ENCODE measurements around the gene SMIM35.

SMIM35 gene

GRCh38 chr11:118086913-118087768 is at the start of gene SMIM35:
Gene SMIM35 (minus strand): TSS chr11:118086963. CDS start chr11:118086757, 206 bp downstream.
- TF ChIP-seq, protein P1, sequence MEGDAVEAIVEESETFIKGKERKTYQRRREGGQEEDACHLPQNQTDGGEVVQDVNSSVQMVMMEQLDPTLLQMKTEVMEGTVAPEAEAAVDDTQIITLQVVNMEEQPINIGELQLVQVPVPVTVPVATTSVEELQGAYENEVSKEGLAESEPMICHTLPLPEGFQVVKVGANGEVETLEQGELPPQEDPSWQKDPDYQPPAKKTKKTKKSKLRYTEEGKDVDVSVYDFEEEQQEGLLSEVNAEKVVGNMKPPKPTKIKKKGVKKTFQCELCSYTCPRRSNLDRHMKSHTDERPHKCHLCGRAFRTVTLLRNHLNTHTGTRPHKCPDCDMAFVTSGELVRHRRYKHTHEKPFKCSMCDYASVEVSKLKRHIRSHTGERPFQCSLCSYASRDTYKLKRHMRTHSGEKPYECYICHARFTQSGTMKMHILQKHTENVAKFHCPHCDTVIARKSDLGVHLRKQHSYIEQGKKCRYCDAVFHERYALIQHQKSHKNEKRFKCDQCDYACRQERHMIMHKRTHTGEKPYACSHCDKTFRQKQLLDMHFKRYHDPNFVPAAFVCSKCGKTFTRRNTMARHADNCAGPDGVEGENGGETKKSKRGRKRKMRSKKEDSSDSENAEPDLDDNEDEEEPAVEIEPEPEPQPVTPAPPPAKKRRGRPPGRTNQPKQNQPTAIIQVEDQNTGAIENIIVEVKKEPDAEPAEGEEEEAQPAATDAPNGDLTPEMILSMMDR (IDR thresholded peaks at IDR 0.05; ENCODE audit: low read depth, low read length) = no peak
- H3K4me3 ChIP-seq (ENCODE audit: low read depth, low read length) = no peak within 1 kb of the TSS
- no peak for DNase-seq (ENCODE audit: low read depth, low spot score)
- in situ Hi-C loops (cut with HindIII; ENCODE audit: low sequenced_read_pairs) = no loop called here

DNA sequence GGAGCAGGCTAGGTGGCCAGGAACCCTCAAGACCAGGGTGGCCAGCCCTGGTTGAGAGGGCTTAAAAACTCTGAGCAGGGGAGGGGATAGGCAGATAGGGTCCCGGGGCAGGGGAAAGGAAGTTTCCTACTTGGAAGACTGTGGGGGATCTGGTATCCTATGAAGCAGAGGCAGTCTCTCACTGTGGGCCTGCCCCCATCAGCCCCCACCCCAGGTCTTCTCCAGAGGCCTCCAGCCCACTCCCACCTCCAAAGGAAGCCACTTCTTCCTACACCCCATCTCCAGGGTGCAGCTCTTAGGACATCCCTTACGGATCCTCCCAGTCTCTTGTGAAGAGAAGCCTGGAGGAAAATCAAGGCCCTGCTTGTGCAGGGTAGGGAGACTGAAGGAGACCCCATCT is 49.6 kb upstream of the SMIM35 start:
- DNase-seq (ENCODE audit: low read depth, low spot score) = no peak
- H3K4me3 ChIP-seq (ENCODE audit: low read depth, low read length) = no peak overlapping the region
- TF ChIP-seq, protein P1 (IDR thresholded peaks at IDR 0.05; ENCODE audit: low read depth, low read length) = no peak
- in situ Hi-C loops (cut with HindIII; ENCODE audit: low sequenced_read_pairs) = no loop called here

GRCh38 chr11:118135796-118136165 is 49.0 kb upstream of the SMIM35 start:
- TF ChIP-seq, protein P1 (IDR thresholded peaks at IDR 0.05; ENCODE audit: low read depth, low read length) = no peak
- in situ Hi-C loops (cut with HindIII; ENCODE audit: low sequenced_read_pairs) = no loop called here
- no peak for DNase-seq (ENCODE audit: low read depth, low spot score)
- H3K4me3 ChIP-seq (ENCODE audit: low read depth, low read length) = no peak overlapping the region

DNA sequence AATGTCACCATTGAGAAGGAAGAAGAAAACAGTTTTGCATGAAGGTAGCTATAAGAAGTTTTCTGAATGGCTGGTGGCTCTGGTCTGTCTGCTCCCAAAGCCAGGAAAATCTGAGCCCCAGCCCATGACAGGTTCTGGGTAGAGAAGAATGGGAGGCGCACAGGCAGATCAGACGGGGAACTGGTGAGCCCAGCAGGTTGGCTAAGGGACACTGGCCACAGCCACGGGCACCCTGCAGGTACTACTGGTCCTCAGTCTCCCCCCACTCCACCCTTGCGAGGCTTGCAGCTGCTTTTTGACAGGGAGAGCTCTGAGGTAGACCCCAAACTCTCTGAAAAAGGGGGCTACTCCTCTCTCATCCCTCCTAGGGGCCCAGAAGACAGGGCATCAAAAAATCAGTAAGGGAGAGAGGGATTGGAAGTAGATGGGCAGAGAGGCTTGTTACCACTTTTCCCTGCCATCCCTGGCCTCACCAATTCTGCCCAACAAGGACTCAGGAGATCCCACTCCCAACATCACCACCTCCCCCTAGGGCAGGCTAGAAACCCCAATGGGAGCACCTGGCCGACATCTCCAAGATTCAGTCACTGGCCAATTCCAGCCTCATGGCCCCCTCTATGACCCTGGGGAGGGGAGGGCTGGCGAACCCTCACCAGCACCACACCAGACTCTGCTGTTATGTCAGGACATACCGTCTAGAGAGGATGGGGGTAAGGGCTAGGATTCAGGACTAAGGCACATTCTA is 48.5 kb upstream of the SMIM35 start:
- no peak for DNase-seq (ENCODE audit: low read depth, low spot score)
- in situ Hi-C loops (cut with HindIII; ENCODE audit: low sequenced_read_pairs) = no loop called here
- H3K4me3 ChIP-seq (ENCODE audit: low read depth, low read length) = no peak overlapping the region
- TF ChIP-seq, protein P1 (IDR thresholded peaks at IDR 0.05; ENCODE audit: low read depth, low read length) = no peak

DNA sequence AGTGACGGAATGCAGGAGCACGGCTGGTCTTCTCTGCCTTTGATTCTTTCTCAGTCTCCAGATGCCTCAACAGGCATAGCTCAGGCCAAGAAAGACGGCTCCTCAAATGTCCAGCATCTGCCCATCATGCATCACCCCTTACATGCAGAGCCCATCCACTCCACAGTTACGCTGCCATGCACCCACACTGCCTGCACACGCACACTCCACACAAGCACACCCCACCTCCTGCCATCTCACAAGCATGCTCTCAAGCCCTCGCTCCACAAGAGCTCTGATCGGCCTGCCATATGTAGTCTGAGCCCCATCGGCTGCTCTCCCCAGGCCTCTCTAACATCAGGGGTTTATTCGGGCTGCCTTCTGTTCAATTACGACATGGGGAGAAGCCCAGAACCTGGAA is 47.1 kb upstream of the SMIM35 start:
- H3K4me3 ChIP-seq (ENCODE audit: low read depth, low read length) = no peak overlapping the region
- DNase-seq (ENCODE audit: low read depth, low spot score) = no peak
- TF ChIP-seq, protein P1 (IDR thresholded peaks at IDR 0.05; ENCODE audit: low read depth, low read length) = no peak
- in situ Hi-C loops (cut with HindIII; ENCODE audit: low sequenced_read_pairs) = no loop called here

- in situ Hi-C loops (cut with HindIII; ENCODE audit: low sequenced_read_pairs) = no loop called here
- TF ChIP-seq, protein P1 (IDR thresholded peaks at IDR 0.05; ENCODE audit: low read depth, low read length) = no peak
- DNase-seq (ENCODE audit: low read depth, low spot score) = no peak
Observed at GRCh38 chr11:118132385-118133151, 45.8 kb upstream of the SMIM35 start.

More at GRCh38 chr11:118132385-118133151, 45.8 kb upstream of the SMIM35 start:
- no peak overlapping the region for H3K4me3 ChIP-seq (ENCODE audit: low read depth, low read length)
